Stimulated activated CD8-positive, alpha-beta memory T cell treated with anti-CD3 and anti-CD28 coated beads, Interleukin-12 subunit alpha, Interleukin-12 subunit beta, amount 100 ng/mL, for 1 hour (primary cell): Measurements from ENCODE around the gene FOXP4.

Experiments
- DNase-seq: peaks from one replicate; pipeline ENCODE4 v3.0.0-alpha.2; 2020; ENCODE audit warnings: low read depth

The FOXP4 gene

DNA sequence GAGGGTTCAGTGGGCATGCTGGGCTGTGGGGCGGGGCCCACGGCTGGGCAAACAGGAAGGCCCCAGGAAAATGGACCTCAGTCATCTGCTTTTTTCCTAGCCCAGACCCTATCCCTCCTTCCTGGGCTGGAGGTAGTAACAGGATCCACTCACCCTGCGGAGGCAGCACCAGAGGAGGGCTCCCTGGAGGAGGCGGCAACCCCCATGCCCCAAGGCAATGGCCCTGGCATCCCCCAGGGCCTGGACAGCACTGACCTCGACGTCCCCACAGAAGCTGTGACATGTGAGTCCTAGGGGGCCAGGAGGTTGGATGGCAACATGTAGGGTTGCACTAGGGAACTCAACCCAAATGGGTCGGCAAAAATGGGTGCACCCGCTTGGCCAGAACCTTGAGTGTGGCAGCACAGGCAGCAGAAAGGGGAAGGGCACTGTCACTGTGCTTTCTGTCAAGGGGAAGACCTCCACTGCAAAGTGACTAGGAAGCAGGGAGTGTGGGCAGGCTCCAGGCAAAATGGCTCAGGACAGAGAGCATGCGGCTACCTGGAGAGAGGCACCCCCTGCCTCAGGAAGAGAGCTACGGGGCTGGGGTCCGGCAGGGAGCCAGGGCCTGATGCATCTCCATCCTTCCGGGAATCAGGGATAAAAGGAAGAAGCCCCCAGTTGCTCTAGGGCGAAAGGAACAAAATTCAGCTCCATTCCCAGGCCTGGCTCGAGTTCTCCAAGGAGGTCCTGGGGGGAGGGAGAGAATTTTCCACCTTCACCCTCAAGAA is 100.0 kb downstream of the FOXP4 start:
- DNase-seq: no peak

DNA sequence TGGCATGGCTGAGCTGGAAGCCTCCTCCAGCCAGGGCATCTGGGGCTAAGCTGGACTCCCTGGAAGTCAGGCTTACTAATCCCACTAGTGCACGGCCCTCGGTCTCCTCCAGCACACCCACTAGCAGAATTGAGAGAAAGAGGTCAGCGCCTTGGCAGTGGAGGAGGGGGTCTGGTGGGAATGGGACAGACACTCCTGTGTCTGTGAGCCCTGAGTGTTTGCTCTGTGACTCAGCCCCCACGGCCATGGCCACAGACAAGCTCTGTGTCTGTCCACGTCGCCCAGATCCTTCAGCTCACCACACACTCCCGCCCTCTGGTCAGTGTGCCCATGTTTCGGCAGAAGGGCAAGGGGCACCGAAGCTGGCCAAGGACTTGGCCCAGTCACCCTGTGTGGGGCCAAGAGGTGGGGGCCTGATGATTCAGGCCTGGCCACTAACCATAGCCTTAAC is 100.9 kb downstream of the FOXP4 start:
- no peak for DNase-seq

DNA sequence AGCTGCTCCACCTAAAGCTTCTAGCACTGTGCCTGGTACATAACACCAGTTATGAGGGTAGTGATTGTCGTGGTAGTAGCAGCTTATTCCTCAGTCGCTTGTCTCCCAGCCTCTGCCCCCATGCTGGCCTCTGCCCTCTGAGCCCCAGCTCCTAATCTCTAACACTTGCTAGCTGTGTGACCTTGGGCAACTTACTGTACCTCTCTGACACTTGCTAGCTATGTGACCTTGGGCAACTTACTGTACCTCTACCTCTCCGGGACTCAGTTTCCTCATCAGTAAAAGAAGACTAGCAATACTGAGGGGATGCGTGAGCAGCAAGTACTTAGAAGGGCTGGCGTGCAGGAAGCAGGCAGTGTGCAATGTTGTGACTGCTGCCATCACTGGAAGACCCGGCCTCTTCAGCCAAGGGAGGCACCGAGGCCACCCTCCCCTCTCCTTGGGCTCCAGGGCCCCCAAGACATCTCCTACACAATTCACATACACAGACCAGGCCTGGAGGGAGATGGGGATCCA is 101.9 kb downstream of the FOXP4 start:
- DNase-seq: no peak

DNA sequence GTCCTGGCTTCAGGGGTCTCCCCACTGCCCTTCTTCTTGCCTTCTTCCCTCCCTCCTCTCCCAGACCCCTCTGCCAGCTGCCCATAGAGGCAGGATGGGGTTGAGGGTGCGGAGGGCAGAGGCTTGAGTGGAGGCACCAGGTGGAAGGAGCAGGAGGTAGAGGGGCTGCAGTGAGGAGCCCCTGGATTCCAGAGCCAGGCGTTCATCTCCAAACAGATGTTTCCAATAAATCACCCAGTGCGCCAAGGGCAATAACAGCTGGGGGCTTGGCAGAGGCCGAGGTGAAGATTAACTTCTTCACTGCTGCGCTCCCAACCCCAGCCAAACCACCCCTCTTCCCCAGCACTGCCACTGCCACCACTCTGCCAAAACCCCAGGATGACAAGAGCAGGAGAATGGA is 102.7 kb downstream of the FOXP4 start:
- no peak for DNase-seq

GRCh38 chr6:41649596-41649995 is 103.4 kb downstream of the FOXP4 start:
- no peak for DNase-seq

DNA sequence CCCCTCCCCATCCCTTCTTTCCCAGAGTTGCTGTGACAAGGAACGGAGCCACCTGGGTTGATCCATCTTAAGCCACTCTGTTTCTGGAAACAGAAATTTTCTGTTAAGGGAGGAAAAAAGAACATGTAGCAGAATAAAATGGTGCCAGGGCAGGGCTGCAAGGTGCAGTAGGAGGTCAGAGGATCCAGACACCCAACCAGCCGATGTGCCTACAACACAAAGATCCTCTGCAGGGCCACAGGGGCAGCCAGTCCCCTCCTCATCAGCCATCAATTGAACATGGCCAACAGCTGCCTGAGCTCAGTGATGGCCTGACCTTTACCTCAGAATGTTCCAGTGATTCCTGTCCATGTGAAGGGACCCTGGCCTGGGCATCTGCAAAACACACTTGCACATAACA is 103.9 kb downstream of the FOXP4 start:
- DNase-seq: no peak

GRCh38 chr6:41651246-41651961 is 105.2 kb downstream of the FOXP4 start:
- DNase-seq: no peak
